AG08395 (cell line): ENCODE results near the gene TBKBP1.

Experiments used
- DNase-seq: peaks from one replicate; pipeline ENCODE4 v3.0.0; 2012; ENCODE audit warnings: mixed read lengths, low spot score

The TBKBP1 gene

GRCh38 chr17:47693731-47694580, at the start of gene TBKBP1:
TSS of gene TBKBP1 (plus strand) at chr17:47694161. CDS start at chr17:47696113, 1,952 bp downstream.
- DNase-seq = peak; percentile 41

- DNase-seq = no peak
These were observed 49.6 kb upstream of the TBKBP1 start for GRCh38 chr17:47644324-47644723.

- peak; percentile 95 for DNase-seq
These were observed 44.6 kb upstream of the TBKBP1 start, which contains the start of gene KPNB1 for GRCh38 chr17:47649153-47649971. TSS of gene KPNB1 (plus strand) at chr17:47649919. CDS start at chr17:47650245, 326 bp downstream.

GRCh38 chr17:47649972-47650524, 43.9 kb upstream of the TBKBP1 start:
- DNase-seq = no peak

GRCh38 chr17:47650525-47651522, 43.1 kb upstream of the TBKBP1 start:
- peak; percentile 97 for DNase-seq

- no peak for DNase-seq
These were observed 42.3 kb upstream of the TBKBP1 start for GRCh38 chr17:47651704-47652103.

GRCh38 chr17:47652570-47652969, 41.4 kb upstream of the TBKBP1 start:
- DNase-seq = no peak

GRCh38 chr17:47653442-47653841, 40.5 kb upstream of the TBKBP1 start:
- DNase-seq = no peak

- no peak for DNase-seq
These were observed 39.0 kb upstream of the TBKBP1 start for GRCh38 chr17:47654991-47655390.

GRCh38 chr17:47660064-47660492, 33.9 kb upstream of the TBKBP1 start:
- no peak for DNase-seq

GRCh38 chr17:47663912-47664623, 29.9 kb upstream of the TBKBP1 start:
- peak; percentile 65 for DNase-seq

- DNase-seq = no peak
These were observed 29.4 kb upstream of the TBKBP1 start for GRCh38 chr17:47664624-47664941.

GRCh38 chr17:47665655-47666054, 28.3 kb upstream of the TBKBP1 start:
- DNase-seq = peak; percentile 22

GRCh38 chr17:47669081-47669480, 24.9 kb upstream of the TBKBP1 start:
- DNase-seq = no peak

GRCh38 chr17:47670064-47670463, 23.9 kb upstream of the TBKBP1 start:
- DNase-seq = no peak

GRCh38 chr17:47674499-47674898, 19.5 kb upstream of the TBKBP1 start:
- DNase-seq = no peak

GRCh38 chr17:47675380-47676198, 18.4 kb upstream of the TBKBP1 start:
- no peak for DNase-seq

- DNase-seq = no peak
These were observed 17.8 kb upstream of the TBKBP1 start for GRCh38 chr17:47676199-47676472.

GRCh38 chr17:47676510-47677165, 17.3 kb upstream of the TBKBP1 start:
- DNase-seq = no peak

GRCh38 chr17:47678196-47678595, 15.8 kb upstream of the TBKBP1 start:
- DNase-seq = no peak
